GM18870 (cell line): ENCODE measurements around the gene MMP28.

ENCODE experiments used
- ATAC-seq: cut with Tn5 transposase; IDR thresholded peaks from one replicate; pipeline ENCODE4 v1.9.1; 2021; ENCODE audit warnings: moderate library complexity; ENCODE audit not compliant: unreplicated experiment

MMP28 gene

DNA sequence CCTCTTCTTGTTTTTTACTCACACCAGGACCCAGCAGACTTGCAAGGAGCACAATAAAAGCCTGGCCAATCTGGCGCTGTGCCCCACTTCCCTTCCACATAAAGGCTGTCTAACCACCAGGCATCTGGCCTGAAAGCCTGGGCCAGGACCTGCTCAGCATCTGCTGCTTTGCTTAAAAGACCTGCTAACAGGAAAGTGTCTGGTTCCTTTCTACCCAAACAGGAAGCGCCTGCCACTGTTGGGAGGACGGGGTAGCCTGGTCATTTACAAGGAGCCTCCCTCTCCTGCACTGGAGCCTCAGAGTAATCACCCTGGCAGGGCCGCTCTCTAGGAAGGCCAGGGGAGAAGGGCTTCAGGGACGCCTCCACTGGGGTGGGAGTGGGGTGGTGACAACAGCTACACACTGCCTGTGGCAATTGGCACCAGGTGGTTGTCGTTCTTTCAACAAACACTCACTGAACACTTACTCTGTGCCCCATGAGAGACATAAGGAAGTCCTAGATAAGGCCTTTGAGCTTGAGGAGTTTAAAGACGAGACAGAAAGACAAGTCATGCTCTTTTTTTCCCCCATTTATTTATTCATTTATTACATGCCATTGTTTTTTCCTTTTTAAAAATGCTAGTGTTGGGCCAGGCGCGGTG is 6.3 kb upstream of the MMP28 start:
- ATAC-seq, result no peak

DNA sequence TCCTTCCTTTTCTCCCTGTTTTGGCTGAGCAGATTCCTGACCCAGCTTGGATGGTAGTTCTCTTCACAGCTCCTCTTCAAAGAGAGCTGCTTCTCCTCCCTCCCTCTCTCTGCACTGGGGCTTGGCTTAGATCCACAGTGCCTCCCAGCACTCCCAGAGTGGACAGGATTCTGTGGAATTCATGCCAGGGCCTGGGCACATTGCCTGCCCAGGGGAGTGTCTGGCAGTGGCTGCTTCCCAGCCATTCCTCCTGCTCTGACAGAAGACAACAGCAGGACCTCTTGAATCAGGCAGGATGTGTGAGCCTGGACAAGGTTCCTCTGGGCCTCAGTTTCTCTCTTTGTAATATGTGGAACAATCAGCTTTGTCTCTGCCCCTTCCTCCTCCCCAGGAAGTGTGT is 4.5 kb upstream of the MMP28 start:
- ATAC-seq, result no peak

DNA sequence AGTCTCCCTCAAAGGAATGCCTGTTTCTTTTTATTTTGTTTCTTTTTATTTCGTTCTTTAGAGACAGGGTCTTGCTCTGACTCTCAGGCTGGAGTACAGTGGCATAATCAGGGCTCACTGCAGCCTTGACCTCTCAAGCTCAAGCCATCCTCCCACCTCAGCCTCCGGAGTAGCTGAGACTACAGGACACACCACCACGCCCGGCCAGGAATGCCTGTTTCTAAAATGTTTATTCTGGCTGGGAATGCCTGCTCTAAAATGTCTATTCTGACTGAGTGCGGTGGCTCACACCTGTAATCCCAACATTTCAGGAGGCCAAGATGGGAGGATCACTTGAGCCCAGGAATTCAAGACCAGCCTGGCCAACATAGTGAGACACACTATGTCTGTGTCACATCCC is 2.5 kb upstream of the MMP28 start:
- ATAC-seq, result no peak

DNA sequence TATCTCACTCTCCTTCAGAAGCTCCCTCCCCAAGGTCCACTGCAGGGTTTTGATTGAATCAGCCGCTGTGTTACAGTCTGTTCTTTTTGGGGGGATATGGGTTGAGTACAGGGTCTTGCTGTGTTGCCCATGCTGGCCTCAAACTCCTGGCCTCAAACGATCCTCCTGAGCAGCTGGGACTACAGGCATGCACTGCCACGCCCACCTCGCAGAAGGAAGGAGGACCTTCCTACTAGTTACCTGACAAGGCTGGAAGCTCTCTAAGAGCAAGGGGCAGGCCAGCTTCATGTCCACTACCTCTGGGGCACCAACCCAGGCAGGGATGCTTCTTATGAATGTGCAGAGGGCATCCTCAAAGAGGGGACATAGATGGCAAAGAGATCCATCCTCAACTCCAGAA is 1.9 kb upstream of the MMP28 start:
- no peak for ATAC-seq

DNA sequence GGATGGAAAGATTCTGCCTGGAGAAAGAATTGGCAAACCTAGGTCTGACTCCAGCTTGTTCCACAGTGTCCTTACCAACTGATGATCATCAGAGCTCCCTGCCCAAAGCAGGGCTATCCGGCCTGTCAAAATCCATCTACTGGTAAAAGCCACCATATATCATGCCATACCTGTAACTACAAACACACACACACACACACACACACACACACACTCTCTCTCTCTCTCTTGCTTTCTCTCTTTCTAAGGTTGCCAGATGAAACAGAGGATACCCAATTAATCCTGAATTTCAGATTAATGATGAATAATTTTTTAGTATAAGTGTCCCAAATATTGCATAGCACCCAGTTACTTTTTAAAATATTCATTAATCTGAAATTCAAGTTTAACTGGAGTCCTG is 1.5 kb upstream of the MMP28 start:
- no peak for ATAC-seq

DNA sequence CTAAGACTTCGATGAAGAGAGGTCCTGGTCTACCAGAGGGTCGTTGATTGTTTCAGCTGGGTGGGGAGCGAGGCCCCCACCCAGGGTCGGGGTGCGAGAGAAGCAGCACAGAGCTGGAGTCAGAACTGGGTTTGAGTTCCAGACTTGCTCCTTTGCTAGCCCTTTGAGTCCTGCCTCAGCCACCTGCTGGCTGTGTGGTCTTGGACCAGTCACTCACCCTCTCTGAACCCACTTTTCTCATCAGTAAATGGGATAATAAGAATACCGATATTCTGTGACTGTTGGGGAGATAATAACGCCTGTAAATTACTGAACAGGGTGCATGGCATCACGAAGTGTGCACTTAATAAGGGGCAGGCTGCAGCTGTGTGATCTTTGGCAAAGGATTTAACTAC is 427 bp upstream of the MMP28 start:
- ATAC-seq, result no peak

DNA sequence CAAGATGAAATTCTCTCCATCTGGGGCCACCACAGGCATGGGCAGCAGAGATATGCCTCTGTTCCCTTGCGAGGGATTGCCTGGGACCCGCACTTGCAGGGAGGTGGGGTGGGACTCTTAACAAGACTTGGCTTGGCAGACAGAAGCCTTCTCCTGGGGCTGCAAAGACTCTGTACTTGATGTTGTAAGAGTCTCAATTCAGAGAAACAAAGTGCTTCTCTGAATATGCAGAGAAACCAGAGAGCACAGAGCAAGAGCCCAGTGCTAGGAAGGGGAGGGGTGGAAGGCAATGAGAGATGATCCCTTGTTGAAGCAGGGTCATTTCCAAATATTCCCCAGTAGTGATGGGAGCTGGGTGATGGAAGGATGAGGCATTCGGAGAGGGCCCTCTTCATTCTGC is 2.2 kb downstream of the MMP28 start:
- ATAC-seq, result no peak

DNA sequence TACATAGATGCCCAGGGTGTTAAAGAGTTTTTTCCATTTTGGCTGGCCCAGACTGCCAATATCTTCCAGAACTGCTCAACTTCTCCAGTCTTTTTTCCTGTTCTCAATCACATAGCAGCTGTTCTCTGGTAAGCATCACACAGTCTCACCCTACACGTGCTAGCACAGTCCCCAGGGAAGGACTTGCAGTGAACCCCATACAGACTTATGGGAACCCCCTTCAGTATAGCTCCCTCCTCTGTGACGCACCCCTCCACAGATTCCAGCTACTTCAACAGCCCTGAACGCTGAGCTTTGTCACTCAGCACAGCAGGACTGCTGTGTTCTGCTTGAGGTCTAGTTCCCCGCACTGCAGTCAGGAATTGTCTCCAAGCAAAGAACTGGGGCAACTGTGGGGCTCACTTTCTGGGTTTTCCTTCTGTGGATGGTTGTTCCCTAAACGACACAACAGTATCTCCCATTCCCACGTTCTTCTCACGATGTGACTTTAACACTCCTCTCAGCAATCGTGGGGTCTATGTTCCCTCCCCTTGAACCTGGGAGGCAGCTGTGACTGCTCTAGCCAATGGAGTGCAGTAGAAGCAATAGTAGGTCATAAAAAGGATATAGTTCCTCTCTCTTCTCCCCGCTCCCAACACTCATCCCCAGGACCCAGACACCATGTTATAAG is 3.6 kb downstream of the MMP28 start:
- ATAC-seq, result no peak

DNA sequence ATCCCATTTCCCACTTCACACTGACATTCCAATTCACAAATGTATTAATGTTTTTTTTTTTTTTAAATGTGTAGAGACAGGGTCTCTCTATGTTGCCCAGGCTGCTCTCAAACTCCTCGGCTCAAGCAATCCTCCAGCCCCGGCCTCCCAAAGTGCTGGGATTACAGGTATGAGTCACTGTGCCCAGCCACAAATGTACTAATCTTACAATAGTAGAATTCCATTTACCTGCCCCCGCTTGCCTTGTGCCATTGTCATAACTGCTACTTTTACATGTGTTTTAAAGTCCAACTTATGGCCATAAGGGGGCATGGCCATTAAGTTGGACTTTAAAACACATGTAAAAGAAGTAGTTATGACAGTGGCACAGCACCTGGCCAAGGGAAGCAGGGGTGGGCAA is 4.6 kb downstream of the MMP28 start:
- ATAC-seq, result no peak

DNA sequence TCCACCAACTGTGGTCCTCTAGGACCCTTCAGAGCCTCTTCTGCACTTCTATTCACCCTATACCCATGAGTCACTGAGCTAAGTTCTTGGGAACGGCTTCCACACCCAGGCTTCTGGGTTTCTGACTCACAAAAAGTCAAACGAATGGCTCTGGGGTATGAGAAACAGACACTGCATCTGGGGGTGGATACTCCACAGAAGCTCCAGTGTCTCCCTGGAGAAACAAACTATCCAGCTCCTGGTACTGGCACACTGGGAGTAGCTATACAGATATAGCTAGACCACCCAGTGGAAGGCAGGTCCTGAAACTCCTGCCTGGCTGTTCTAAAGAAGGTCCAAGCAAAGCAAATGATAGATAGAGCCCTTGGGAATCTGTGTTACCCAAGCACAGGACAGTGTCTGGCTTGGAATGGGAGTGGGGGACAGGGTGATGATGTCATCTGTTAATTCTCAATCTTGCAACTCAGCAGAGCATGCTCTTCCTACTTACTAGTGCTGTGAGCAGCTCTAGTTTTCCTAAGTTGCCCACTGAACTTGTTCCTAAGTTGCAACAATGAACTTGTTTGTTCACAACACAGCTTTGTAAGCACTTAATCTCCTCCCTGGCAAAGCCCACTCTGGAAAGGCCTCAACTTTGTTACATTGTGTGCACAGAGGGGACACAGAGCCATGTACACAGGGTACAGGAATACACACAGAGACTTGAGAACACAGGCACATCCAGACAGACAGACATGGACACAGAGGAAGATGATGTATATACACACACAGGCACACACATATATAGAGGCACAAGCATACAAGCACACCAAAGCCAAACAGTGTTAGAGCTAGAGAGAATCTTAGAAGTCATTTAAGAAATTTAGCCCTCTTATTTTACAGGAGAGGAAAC is 6.7 kb downstream of the MMP28 start:
- ATAC-seq, result no peak

DNA sequence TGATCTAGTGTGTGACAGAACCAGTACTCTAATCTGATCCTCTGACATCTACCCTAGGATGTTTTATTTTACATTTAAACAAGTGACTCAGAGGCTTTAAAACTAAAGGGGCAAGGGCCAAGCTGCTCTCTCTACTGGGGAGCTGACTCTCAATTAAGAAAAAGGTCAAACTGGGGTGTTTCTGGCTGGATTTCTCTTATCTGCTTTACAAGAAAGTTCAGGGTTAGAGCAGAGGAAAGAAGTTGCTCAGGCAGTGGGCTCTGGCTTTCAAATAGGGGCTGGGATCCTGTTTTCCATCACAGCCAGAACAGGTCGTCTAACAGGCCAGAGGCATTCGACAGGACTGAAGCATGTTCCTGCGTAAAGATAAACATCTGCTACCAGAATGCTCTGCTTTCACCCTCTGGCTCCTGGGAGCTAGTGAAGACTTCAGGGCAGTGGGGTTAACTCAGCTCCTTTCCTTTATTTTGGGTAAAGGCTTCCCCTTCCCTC is 8.5 kb downstream of the MMP28 start:
- ATAC-seq, result no peak

DNA sequence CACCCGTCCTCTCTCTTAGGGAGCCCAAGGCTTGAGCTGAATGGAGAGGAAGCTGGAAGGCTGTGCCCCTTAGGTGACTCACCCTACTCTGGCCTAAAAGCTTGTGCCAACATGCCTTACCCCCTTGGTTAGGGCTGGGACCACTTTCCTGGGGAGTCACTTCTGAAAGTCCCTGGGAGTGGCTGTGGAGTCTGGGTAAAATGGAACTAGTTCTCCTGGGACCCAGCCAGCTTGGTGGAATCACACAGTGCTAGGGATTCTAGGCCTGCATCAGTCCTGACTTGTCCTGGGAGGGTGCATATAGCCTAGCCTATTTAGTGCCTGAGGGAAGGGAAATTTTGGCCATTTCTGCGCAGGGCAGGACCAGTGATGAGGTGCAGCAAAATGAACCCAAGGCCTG is 10.5 kb downstream of the MMP28 start:
- no peak for ATAC-seq

DNA sequence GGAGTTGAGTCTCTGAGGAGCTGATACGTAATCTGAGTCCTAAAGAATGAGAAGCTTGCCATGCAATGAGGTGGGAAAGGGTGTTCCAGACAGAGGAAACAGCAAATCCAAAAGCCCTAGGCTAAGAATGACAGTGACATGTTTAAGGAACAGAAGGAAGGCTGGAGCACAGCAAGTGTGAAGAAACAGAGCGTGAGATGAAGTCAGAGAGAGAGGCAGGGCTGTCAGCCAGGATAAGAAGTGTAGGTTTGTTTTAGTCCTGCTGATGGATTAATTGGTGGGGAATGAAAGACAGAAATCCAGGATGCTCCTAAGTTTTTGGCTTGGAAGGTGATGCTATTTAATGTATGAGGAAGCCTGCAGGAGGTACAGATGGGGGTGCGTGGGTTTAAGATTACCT is 14.5 kb downstream of the MMP28 start:
- ATAC-seq, result no peak

DNA sequence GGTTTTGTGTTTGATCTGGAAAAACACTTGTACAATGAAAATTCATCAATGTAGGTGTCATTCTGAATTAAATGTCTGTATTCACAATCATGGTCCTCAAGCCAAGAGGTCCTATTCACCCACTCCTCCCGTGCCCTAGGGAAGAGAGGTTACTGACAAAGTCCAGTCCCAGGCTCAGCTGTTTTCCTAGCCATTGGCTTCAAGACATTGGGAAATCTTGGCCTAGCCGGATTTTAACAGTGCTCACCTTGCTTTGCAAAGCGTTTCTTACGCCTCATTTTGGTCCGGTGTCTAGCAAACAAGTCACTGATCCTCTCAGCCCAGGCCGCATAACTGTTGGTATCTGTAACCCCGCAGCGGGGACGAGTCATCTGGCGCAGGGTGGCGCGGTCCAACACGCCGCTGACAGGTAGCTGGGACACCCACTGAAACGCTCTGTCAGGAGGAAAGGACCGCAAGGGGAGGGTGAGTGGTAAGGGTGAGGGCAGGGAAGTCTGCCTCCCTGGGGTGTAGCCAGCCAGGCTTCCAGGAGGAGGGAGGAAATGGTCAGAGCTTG is 16.7 kb downstream of the MMP28 start:
- no peak for ATAC-seq

DNA sequence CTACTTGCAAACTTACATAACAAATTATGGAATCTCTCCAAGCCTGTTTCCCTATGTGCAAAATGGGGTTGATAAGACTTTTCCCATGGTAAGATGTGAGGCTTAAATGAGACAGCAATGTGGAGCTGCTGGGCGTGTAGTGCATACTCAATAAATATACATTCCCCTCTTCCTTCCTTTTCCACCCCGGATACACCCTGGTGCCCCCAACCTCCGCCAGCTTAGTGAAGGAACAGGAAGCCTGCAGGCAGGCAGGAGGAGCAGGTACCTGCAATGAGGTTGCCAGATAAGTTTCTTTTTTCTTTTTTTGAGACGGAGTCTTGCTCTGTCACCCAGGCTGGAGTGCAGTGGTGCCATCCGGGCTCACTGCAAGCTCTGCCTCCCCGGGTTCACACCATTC is 19.9 kb downstream of the MMP28 start:
- ATAC-seq, result no peak

DNA sequence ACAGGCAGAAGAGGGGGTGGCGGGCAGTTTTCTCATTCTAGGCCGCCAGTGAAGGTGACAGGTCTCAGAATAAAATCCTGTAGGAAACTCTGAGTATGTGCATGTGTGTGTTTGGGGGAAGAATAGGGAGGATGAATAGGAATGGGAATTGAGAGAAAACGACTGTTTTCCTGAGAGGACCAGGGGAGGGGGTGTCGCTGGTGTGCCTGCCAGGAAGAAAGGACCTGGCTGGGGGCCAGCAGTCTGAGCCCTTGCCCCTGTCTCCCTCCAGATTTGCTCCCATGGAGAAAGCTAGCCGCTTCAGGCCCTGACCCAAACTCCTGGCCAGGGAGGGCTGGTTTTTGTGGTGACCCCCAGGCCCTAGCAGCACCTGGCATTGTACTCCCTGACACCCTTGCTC is 20.4 kb downstream of the MMP28 start:
- no peak for ATAC-seq

DNA sequence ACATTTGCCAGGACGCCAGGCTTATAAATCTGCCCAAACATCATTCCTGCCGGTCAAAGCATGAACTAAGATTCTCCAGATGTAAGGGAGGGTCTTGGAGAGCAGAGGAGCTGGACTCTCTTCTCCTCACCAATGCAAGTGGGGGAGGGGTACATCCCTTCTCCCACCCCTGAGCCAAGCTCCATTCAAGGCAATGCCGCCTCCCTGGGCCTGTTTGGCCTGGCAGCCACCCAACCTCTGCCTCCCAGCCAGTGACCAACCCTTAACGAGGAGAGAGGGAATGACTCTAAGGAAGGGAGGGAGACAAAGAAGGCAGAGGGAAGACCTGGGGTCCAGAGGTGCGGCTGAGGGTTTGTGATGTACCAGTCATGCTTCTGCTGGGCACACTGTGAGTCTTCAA is 20.9 kb downstream of the MMP28 start:
- no peak for ATAC-seq

DNA sequence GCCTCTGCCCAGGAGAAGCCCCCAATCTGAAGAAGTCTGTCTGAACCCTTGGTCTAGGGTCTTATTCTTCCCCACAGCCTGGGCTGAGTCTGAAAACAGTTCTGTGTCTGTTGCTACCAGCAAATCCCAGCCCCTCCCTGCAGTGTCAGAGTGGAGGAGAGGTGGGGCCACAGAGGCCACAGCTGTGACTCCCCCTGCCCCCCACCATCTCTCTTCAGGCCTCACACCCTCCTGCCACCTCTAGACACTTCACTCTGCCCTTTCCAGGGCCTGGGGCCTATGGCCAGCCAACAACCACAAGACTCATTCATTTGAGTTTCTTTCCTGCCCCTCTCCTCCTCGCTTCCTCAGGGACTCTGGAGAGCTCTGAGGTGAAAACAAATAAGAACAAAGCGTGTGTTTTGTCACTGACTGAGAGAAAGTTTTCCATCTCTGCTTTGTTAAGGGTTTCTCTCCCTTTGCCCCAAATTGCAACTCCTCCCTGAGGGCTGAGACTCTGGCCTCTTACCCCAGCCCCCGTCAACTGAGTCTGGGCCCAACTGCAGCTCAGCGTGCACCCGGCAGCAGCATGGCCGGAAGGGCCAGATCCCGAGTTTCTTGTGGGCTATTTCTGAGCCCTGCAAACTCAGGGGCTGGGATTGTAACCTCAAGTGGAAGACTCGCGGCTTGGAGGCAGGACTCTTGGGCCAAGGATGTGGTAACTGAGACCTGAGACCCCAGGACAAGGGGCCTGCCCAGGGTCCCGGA is 21.6 kb downstream of the MMP28 start:
- no peak for ATAC-seq

DNA sequence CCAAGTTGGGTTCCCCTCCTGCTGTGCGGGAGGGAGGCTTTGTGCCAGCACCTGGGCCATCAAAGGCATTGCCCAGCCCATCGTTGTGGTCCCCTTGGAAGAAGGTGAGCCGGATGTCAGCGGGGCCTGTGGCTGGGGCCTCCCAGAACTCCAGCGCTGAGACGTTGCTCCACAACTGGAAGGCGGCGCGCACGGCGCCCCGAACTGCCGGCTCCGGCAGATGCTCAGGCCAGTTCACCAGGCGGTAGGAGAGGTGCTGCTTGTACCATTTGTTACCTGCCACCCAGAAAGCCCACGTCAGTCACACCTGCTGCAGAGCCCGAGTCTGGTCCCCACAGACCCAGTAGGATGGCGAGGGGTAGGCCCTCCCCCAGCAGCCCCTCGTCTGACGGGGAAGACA is 22.3 kb downstream of the MMP28 start:
- ATAC-seq, result no peak

DNA sequence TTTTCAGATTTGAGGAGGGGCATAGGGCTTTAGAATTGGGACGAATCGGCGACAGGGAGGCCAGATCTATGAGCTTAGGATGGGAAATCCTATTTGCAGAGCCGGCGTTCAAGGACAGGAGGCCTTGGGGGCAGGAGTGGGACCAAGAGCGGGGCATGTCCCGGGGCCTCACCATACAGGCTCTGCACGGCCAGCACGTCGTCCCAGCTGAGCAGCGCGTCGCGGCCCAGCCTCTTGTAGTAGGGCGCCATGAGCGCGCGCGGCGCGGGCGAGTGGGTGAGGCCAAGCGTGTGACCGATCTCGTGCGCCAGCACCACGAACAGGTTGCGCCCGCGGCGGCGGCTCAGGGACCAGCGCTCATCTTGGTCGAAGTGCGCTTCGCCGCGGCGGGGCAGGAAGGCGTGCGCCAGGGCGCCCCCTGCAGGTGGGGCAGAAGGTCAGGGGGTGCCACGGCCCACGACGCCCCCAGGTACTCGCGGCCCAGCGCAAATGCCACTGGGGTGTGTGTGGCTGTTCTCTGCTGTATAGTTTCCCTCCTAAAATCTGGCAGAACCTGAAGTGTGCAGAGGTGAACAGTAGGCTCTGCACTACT is 25.4 kb downstream of the MMP28 start:
- no peak for ATAC-seq

DNA sequence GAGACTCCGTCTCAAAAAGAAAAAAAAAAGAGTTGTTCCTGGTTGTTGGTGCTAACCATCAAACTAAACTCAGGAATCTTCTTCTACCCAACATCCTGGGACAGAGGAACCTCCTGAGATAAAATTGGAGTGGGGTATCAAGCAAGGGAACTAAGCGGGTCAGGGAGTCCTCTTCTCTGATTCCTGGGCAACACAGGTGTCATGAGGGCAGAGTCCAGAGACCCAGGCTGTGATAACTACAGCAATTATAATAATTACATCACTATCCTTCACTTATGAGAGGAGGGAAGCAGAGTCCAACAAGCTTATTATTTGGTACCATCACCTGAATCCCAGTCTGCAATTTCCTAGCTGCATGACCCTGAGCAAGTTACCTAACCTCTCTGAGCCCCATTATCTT is 26.6 kb downstream of the MMP28 start:
- no peak for ATAC-seq
